IMR-90 (cell line): ENCODE measurements around the gene COPS4. TPM values are rescaled to one million over a fixed set of nuclear protein-coding genes. Genes with fewer than 3 reads are reported as not detected.
A peak's percentile ranks its signal among the peaks of the same experiment; 100 is the strongest.

Source experiments
- ATAC-seq: fragments of 200-7000 bp; cut with Tn5 transposase; 2 replicates; pipeline ENCODE4 v1.9.1; 2020; ENCODE audit warnings: low read depth, mild to moderate bottlenecking, moderate library complexity
- BruUV-seq: library from RNA; stranded (reverse); fragments of 400-500 nt; replicated peaks from 2 replicates; lab custom pipeline; 2021; lab: Mats Ljungman, UMichigan
- CTCF ChIA-PET: fragments of 300-600 bp; formaldehyde crosslinking; extraction: SDS; loops from one replicate; lab custom pipeline; 2021; ENCODE audit warnings: antibody characterized with exemption; lab: Yijun Ruan, JAX
- POLR2A ChIA-PET: fragments of 300-600 bp; sonication (Branson Sonifier 250); formaldehyde crosslinking; loops from one replicate; lab custom pipeline; 2022; ENCODE audit warnings: antibody characterized with exemption; ENCODE audit not compliant: unreplicated experiment; lab: Charles Lee
- DNase-seq: peaks from one replicate; pipeline ENCODE4 v3.0.0; 2013
- H2AFZ ChIP-seq: replicated peaks from 2 replicates; pipeline ENCODE3; 2013; ENCODE audit warnings: low read length, mild to moderate bottlenecking; ENCODE audit not compliant: poor library complexity
- H2AK5ac ChIP-seq: 2 replicates; pipeline ENCODE4 v1.6.1; 2013; ENCODE audit warnings: low read depth, low read length, inconsistent platforms
- H2AK9ac ChIP-seq: replicated peaks from 2 replicates; pipeline ENCODE3; 2013; ENCODE audit warnings: mild to moderate bottlenecking, low read depth, low read length, moderate library complexity; ENCODE audit not compliant: poor library complexity
- H2BK120ac ChIP-seq: 2 replicates; pipeline ENCODE4 v1.6.1; 2013; ENCODE audit warnings: low read depth, low read length, inconsistent platforms
- H2BK15ac ChIP-seq: 3 replicates; pipeline ENCODE4 v1.6.1; 2013; ENCODE audit warnings: low read depth, low read length, inconsistent platforms
- H2BK20ac ChIP-seq: 2 replicates; pipeline ENCODE4 v1.6.1; 2013; ENCODE audit warnings: low read depth, mild to moderate bottlenecking, inconsistent platforms, low read length, moderate library complexity
- H2BK5ac ChIP-seq: 2 replicates; pipeline ENCODE4 v1.6.1; 2013; ENCODE audit warnings: mild to moderate bottlenecking, low read depth, low read length, inconsistent platforms; ENCODE audit not compliant: poor library complexity, severe bottlenecking
- H3K14ac ChIP-seq: replicated peaks from 2 replicates; pipeline ENCODE4 v1.6.1; 2013; ENCODE audit warnings: low read depth, low read length, inconsistent platforms
- H3K18ac ChIP-seq: 2 replicates; pipeline ENCODE4 v1.6.1; 2013; ENCODE audit warnings: low read depth, low read length, control low read depth
- H3K23ac ChIP-seq: 2 replicates; pipeline ENCODE4 v1.6.1; 2013; ENCODE audit warnings: low read depth, low read length, inconsistent platforms
- H3K27ac ChIP-seq: 2 replicates; pipeline ENCODE4 v1.5.1; 2013; ENCODE audit warnings: mild to moderate bottlenecking, control low read depth, low read length; ENCODE audit not compliant: insufficient read depth
- H3K27me3 ChIP-seq: 2 replicates; pipeline ENCODE4 v1.6.1; 2013; ENCODE audit warnings: low read length; ENCODE audit not compliant: control insufficient read depth, insufficient read depth
- H3K36me3 ChIP-seq: 2 replicates; pipeline ENCODE4 v1.6.1; 2013; ENCODE audit warnings: low read length, mixed read lengths; ENCODE audit not compliant: control insufficient read depth, insufficient read depth
- H3K4ac ChIP-seq: 2 replicates; pipeline ENCODE4 v1.6.1; 2013; ENCODE audit warnings: low read depth, low read length, inconsistent platforms
- H3K4me1 ChIP-seq: 2 replicates; pipeline ENCODE4 v1.6.1; 2013; ENCODE audit warnings: low read length, mixed read lengths; ENCODE audit not compliant: control insufficient read depth, insufficient read depth
- H3K4me2 ChIP-seq: 2 replicates; pipeline ENCODE4 v1.6.1; 2013; ENCODE audit warnings: low read depth, mild to moderate bottlenecking, control low read depth, low read length, moderate library complexity
- H3K4me3 ChIP-seq: 2 replicates; pipeline ENCODE4 v1.5.1; 2013; ENCODE audit warnings: low read depth, mild to moderate bottlenecking, control low read depth, low read length, moderate library complexity; ENCODE audit not compliant: insufficient read depth
- H3K56ac ChIP-seq: 2 replicates; pipeline ENCODE4 v1.6.1; 2013; ENCODE audit warnings: low read length, inconsistent platforms; ENCODE audit not compliant: insufficient read depth; ENCODE audit errors: extremely low read depth
- H3K79me1 ChIP-seq, 2 experiments: 2 replicates each; pipeline ENCODE4 v1.6.1; 2013; ENCODE audit warnings: low read length in 2 of 2, inconsistent platforms in 1 of 2, low read depth in 1 of 2
- H3K9ac ChIP-seq: 2 replicates; pipeline ENCODE4 v1.6.1; 2013; ENCODE audit warnings: low read depth, low read length, control low read depth
- H3K9me1 ChIP-seq: 2 replicates; pipeline ENCODE4 v1.6.1; 2013; ENCODE audit warnings: low read length, inconsistent platforms; ENCODE audit not compliant: insufficient read depth
- H3K9me3 ChIP-seq: 2 replicates; pipeline ENCODE4 v1.6.1; 2013; ENCODE audit warnings: low read length; ENCODE audit not compliant: control insufficient read depth, insufficient read depth
- H4K20me1 ChIP-seq: 2 replicates; pipeline ENCODE4 v1.6.1; 2013; ENCODE audit warnings: low read length, inconsistent platforms; ENCODE audit not compliant: insufficient read depth
- H4K5ac ChIP-seq: 2 replicates; pipeline ENCODE4 v1.6.1; 2013; ENCODE audit warnings: mild to moderate bottlenecking, low read depth, low read length, control low read depth
- H4K8ac ChIP-seq, 2 experiments: 2 replicates each; pipeline ENCODE4 v1.6.1; 2013; ENCODE audit warnings: low read depth in 2 of 2, low read length in 2 of 2, control low read depth in 1 of 2, inconsistent platforms in 1 of 2
- H4K91ac ChIP-seq: 2 replicates; pipeline ENCODE4 v1.6.1; 2013; ENCODE audit warnings: low read depth, low read length, inconsistent platforms; ENCODE audit not compliant: insufficient read depth
- MAZ ChIP-seq: IDR thresholded peaks from 2 replicates; pipeline ENCODE4 v1.6.1; 2012; ENCODE audit warnings: low read depth, mild to moderate bottlenecking, low read length, improper control_type of control experiment, moderate library complexity, borderline replicate concordance
- POLR2A ChIP-seq: IDR thresholded peaks from 2 replicates; pipeline ENCODE4 v1.6.1; 2012; ENCODE audit warnings: mild to moderate bottlenecking, low read depth, low read length
- RAD21 ChIP-seq: IDR thresholded peaks from 2 replicates; pipeline ENCODE4 v1.6.1; 2012; ENCODE audit warnings: low read length, improper control_type of control experiment
- RFX5 ChIP-seq: IDR thresholded peaks from 2 replicates; pipeline ENCODE4 v1.8.0; 2012; ENCODE audit warnings: low read depth, mild to moderate bottlenecking, low read length, moderate library complexity
- SMC3 ChIP-seq: fragments of 150-350 bp; IDR thresholded peaks from 2 replicates; pipeline ENCODE4 v1.6.1; 2016; ENCODE audit warnings: low read depth, mild to moderate bottlenecking, antibody characterized with exemption, low read length, moderate library complexity
- WGBS, 2 experiments: methylation state at CpG; one replicate each; pipeline versions ENCODE4 v1.1.5 to v1.1.7; 2013; ENCODE audit warnings: missing lambda C conversion rate in 2 of 2; ENCODE audit not compliant: insufficient read length in 1 of 2; ENCODE audit errors: extremely low coverage in 2 of 2; 5-methylcytosine and 5-hydroxymethylcytosine counted together
- dilution Hi-C: fragments of 300-500 bp; cut with HindIII; formaldehyde crosslinking; loops from one replicate; pipeline ENCODE4 v1.14.3; 2018; ENCODE audit warnings: low sequenced_read_pairs; ENCODE audit not compliant: unreplicated experiment
- in situ Hi-C: fragments of 300-500 bp; cut with MboI; formaldehyde crosslinking; loops from 3 replicates; pipeline ENCODE4 v1.14.3; 2019; ENCODE audit warnings: low sequenced_read_pairs, inconsistent platforms, mixed read lengths
- intact Hi-C: fragments of 100-400 bp; cut with micrococcal nuclease; formaldehyde crosslinking; loops from 2 replicates; pipeline ENCODE4 v1.10.0; 2022
- polyA plus RNA-seq, 3 experiments: library from polyadenylated mRNA; depleted of rRNA; stranded (reverse); fragments of >200 nt; gene quantifications; 2 replicates each; pipeline ENCODE4 v1.2.3, GENCODE V29; 2012; ENCODE audit warnings: low replicate concordance in 1 of 3
- total RNA-seq: library from RNA; depleted of rRNA; stranded (reverse); fragments of >200 nt; gene quantifications from 2 replicates; pipeline ENCODE4 v1.2.3, GENCODE V29; 2012
- TF ChIP-seq, protein P1 (sequence below): conservative IDR thresholded peaks from 2 replicates; pipeline ENCODE4 v1.5.1; 2012; ENCODE audit warnings: mild to moderate bottlenecking, low read depth, low read length, improper control_type of control experiment

COPS4 gene
- total and polyA plus RNA-seq, 2 of the 4 experiments (the other 2 are of a cell fraction), result 40.1 to 115 TPM

DNA sequence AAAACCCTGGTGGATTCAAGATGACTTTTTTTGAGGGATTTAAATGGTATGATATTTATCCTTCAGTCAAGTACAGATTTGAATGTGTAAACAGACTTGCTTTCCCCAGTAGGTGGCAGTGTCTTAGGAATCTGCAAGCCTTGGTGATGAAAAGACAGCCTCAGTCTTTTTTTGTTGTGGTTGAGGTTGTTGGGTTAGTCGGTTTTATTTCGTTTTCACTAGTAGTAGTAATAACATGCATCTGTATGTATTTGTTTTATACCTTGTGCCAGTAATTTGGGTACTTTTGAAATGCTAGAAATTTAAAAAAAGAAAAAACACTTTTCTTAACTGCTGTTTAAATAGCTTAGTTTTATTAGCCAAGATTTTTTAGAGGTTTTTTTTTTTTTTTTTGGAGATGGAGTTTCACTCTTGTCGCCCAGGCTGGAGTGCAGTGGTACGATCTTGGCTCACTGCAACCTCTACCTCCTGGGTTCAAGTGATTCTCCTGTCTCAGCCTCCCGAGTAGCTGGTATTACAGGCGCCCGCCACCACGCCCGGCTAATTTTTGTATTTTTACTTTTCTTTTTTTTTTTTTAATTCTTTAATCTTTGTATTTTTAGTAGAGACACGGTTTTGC is 39.2 kb downstream of the COPS4 start:
- Histone ChIP-seq H2BK20ac (no peak overlapping the region), H4K20me1 (no peaks in the 10 kb centered on the region), H3K56ac (no peak overlapping the region), H3K23ac (no peak overlapping the region), H3K9me3 (no peaks in the 10 kb centered on the region), H3K18ac (no peak overlapping the region), H2AK5ac (no peak overlapping the region), H4K5ac (no peak overlapping the region), H3K4me2 (no peak overlapping the region), H3K36me3 (peaks cover 3% of the 10 kb centered on the region), H2AK9ac (no peak overlapping the region), H3K27me3 (no peaks in the 10 kb centered on the region), H2BK15ac (no peak overlapping the region), H2BK120ac (no peak overlapping the region), H3K4me3 (no peak overlapping the region), H3K4ac (no peak overlapping the region), H2BK5ac (no peak overlapping the region), H3K14ac (no peak overlapping the region), H2AFZ (no peak overlapping the region), H3K79me1 (0 out of 4 replicates have a peak, but pooled peaks cover 0 to 2% of the 10 kb centered on the region in 2 experiments), H3K9ac (no peak overlapping the region), H4K8ac (no peak overlapping the region), H3K27ac (no peak overlapping the region; the same call in 1 of the 2 replicates), H4K91ac (no peak overlapping the region), H3K9me1 (peaks cover 7% of the 10 kb centered on the region; the same call in 1 of the 2 replicates), H3K4me1 (peaks cover 4% of the 10 kb centered on the region)
- CTCF ChIA-PET, result interaction anchor here (0.6 to 1.5 kb wide), 16 partner anchors 12 to 1751 kb away, joined by 3 to 9 read pairs (median 4); no protein-coding TSS in a partner anchor
- POLR2A ChIA-PET, result interaction anchor here (0.7 kb wide), 1 partner anchor 208 kb away, joined by 8 read pairs; no protein-coding TSS in a partner anchor
- dilution Hi-C loops, result no loop called here
- peak; percentile 62 for ATAC-seq
- peak; percentile 82 for DNase-seq
- WGBS, 2 experiments, result no CpG with 5 or more reads among the region's 10 CpGs
- in situ Hi-C loops, result loop anchor here (10.0 kb wide), 1 partner anchor 211 kb away; the partner anchor contains the start of gene COQ2
- intact Hi-C loops, result loop anchor here (1.0 to 2.0 kb wide), 2 partner anchors 37 to 208 kb away; no protein-coding TSS in a partner anchor
- TF ChIP-seq RFX5 (no peak), SMC3 (peak; percentile 66), POLR2A (no peak), MAZ (no peak), RAD21 (peak; percentile 69)
- TF ChIP-seq, protein P1, sequence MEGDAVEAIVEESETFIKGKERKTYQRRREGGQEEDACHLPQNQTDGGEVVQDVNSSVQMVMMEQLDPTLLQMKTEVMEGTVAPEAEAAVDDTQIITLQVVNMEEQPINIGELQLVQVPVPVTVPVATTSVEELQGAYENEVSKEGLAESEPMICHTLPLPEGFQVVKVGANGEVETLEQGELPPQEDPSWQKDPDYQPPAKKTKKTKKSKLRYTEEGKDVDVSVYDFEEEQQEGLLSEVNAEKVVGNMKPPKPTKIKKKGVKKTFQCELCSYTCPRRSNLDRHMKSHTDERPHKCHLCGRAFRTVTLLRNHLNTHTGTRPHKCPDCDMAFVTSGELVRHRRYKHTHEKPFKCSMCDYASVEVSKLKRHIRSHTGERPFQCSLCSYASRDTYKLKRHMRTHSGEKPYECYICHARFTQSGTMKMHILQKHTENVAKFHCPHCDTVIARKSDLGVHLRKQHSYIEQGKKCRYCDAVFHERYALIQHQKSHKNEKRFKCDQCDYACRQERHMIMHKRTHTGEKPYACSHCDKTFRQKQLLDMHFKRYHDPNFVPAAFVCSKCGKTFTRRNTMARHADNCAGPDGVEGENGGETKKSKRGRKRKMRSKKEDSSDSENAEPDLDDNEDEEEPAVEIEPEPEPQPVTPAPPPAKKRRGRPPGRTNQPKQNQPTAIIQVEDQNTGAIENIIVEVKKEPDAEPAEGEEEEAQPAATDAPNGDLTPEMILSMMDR, result peak; percentile 72
- BruUV-seq, result no TSS peak
